Activated T-cell treated with anti-CD3 and anti-CD28 coated beads, Interleukin-2, amount 50 U/mL, for 72 hours (primary cell): Measurements from ENCODE around the gene CIRBP. TPM values are rescaled to one million over a fixed set of nuclear protein-coding genes. Genes with fewer than 3 reads are reported as not detected.

Experiments used
- total RNA-seq, 2 donors: library from RNA; stranded (reverse); gene quantifications; one replicate each; pipeline ENCODE4 v1.2.3, GENCODE V29; 2022

CIRBP gene
- total RNA-seq, 2 donors from 2014 or later, result 400 to 456 TPM

Other genes starting within 250 kb of the CIRBP start
- 100 to 1,000 TPM; 125 to 127 TPM for gene TMEM259, start 248.2 kb upstream of the CIRBP start, total RNA-seq
- not detected for gene RNU6-2, start 247.8 kb upstream of the CIRBP start, total RNA-seq
- gene CNN2, start 242.7 kb upstream of the CIRBP start, total RNA-seq, result 100 to 1,000 TPM in 1 of 2 donors, 10 to 100 TPM in 1; 98.9 to 124 TPM
- gene ABCA7, start 229.2 kb upstream of the CIRBP start, total RNA-seq, result 10 to 100 TPM; 34.3 to 37.1 TPM
- gene ARHGAP45, start 202.2 kb upstream of the CIRBP start, total RNA-seq, result 100 to 1,000 TPM; 235 to 236 TPM
- 100 to 1,000 TPM; 176 to 179 TPM for gene POLR2E, start 174.0 kb upstream of the CIRBP start, total RNA-seq
- 100 to 1,000 TPM; 251 to 308 TPM for gene GPX4, start 165.3 kb upstream of the CIRBP start, total RNA-seq
- 100 to 1,000 TPM; 142 to 146 TPM for gene SBNO2, start 95.1 kb upstream of the CIRBP start, total RNA-seq
- gene STK11, start 63.6 kb upstream of the CIRBP start, total RNA-seq, result 10 to 100 TPM; 81.5 to 86.3 TPM
- under 1 TPM; 0.38 to 0.58 TPM for gene CBARP, start 31.3 kb upstream of the CIRBP start, total RNA-seq
- 100 to 1,000 TPM; 169 to 201 TPM for gene ATP5F1D, start 27.6 kb upstream of the CIRBP start, total RNA-seq
- gene MIDN, start 20.7 kb upstream of the CIRBP start, total RNA-seq, result 10 to 100 TPM; 72.3 to 75.4 TPM
- 10 to 100 TPM; 59.8 to 69.1 TPM for gene FAM174C, start 6.2 kb downstream of the CIRBP start, total RNA-seq
- not detected for gene EFNA2, start 16.5 kb downstream of the CIRBP start, total RNA-seq
- 100 to 1,000 TPM in 1 of 2 donors, 10 to 100 TPM in 1; 96.5 to 107 TPM for gene NDUFS7, start 114.6 kb downstream of the CIRBP start, total RNA-seq
- 10 to 100 TPM; 13.6 to 17.7 TPM for gene GAMT, start 132.2 kb downstream of the CIRBP start, total RNA-seq
- 100 to 1,000 TPM; 219 to 252 TPM for gene DAZAP1, start 138.3 kb downstream of the CIRBP start, total RNA-seq
- gene RPS15, start 169.1 kb downstream of the CIRBP start, total RNA-seq, result 1,000 to 10,000 TPM; 1,293 to 1,490 TPM
- gene APC2, start 180.8 kb downstream of the CIRBP start, total RNA-seq, result under 1 TPM; 0.02 to 0.14 TPM
- gene C19orf25, start 209.9 kb downstream of the CIRBP start, total RNA-seq, result 10 to 100 TPM; 28.1 to 31.7 TPM
- 10 to 100 TPM; 13.3 to 16.6 TPM for gene PCSK4, start 221.0 kb downstream of the CIRBP start, total RNA-seq
- 1 to 10 TPM; 1.7 to 3.8 TPM for gene REEP6, start 221.8 kb downstream of the CIRBP start, total RNA-seq
- gene ADAMTSL5, start 243.7 kb downstream of the CIRBP start, total RNA-seq, result 1 to 10 TPM; 4.3 to 5.5 TPM